SU-DHL-6 (cell line): ENCODE data around the gene TEX55.

Experiments
- CTCF ChIP-seq: fragments of 200-600 bp; sonication (generic); IDR thresholded peaks from one replicate; pipeline ENCODE4 v1.5.1; 2017; ENCODE audit warnings: antibody characterized with exemption, mild to moderate bottlenecking, low read length, moderate library complexity; ENCODE audit not compliant: insufficient read depth, poor library complexity, severe bottlenecking
- EZH2phosphoT487 ChIP-seq: fragments of 200-600 bp; sonication (generic), shearing (Covaris generic); conservative IDR thresholded peaks from 2 replicates; pipeline ENCODE4 v1.6.1; 2018; ENCODE audit warnings: mild to moderate bottlenecking, antibody characterized with exemption, low read length, moderate library complexity, mixed read lengths

DNA sequence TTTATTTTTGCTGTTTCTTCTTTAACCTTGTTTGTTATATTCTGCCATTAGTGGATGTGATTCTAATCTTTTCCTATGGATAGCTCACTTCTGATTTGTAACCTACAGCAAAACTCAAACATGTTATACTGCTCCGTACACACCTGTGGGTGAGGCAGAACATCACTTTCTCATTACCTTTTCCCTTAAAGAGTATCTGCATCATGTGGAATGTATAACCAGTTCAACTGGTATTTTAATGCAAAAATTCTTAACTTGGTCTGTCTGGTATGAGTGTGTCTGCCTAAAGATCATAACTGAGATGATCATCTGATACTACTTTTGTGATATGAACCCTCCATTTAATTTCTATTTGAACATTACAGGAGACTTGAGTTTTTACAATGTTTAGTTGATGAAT lies 14.4 kb downstream of the TEX55 start:
- TF ChIP-seq EZH2phosphoT487 (no peak), CTCF (no peak)
